22Rv1 (cell line): Measurements from ENCODE around the gene LOC128125822.

Source experiments
- H3K27ac ChIP-seq: fragments of 450-650 bp; 2 replicates; pipeline ENCODE4 v1.5.1; 2017
- ZFX ChIP-seq: fragments of 450-650 bp; IDR thresholded peaks from 2 replicates; pipeline ENCODE4 v1.6.1; 2017; ENCODE audit warnings: antibody characterized with exemption, borderline replicate concordance
- TF ChIP-seq, protein P1 (sequence below): fragments of 450-650 bp; IDR thresholded peaks from 2 replicates; pipeline ENCODE4 v1.5.1; 2017; ENCODE audit warnings: mild to moderate bottlenecking

LOC128125822 gene

DNA sequence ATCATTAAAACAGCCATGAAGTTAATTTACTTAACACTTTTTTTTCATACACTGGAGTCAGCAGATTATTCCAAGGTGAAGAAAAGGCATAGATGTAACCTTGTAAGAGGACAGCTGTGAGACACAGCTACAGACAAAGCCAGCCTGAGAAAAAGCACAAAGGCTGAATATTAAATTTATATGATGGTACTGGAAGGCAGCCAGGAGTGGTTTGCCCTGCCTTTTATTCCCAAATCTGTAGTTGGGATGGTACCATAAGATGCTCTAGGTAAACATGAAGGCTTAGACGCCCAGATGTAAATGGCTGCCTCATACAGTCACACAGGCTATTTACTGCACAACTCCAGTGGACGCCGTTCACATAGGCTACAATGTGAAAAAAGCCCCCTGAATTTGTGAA is 42.1 kb upstream of the LOC128125822 start:
- no peak overlapping the region for H3K27ac ChIP-seq
- no peak for TF ChIP-seq ZFX
- TF ChIP-seq, protein P1, sequence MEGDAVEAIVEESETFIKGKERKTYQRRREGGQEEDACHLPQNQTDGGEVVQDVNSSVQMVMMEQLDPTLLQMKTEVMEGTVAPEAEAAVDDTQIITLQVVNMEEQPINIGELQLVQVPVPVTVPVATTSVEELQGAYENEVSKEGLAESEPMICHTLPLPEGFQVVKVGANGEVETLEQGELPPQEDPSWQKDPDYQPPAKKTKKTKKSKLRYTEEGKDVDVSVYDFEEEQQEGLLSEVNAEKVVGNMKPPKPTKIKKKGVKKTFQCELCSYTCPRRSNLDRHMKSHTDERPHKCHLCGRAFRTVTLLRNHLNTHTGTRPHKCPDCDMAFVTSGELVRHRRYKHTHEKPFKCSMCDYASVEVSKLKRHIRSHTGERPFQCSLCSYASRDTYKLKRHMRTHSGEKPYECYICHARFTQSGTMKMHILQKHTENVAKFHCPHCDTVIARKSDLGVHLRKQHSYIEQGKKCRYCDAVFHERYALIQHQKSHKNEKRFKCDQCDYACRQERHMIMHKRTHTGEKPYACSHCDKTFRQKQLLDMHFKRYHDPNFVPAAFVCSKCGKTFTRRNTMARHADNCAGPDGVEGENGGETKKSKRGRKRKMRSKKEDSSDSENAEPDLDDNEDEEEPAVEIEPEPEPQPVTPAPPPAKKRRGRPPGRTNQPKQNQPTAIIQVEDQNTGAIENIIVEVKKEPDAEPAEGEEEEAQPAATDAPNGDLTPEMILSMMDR: no peak

DNA sequence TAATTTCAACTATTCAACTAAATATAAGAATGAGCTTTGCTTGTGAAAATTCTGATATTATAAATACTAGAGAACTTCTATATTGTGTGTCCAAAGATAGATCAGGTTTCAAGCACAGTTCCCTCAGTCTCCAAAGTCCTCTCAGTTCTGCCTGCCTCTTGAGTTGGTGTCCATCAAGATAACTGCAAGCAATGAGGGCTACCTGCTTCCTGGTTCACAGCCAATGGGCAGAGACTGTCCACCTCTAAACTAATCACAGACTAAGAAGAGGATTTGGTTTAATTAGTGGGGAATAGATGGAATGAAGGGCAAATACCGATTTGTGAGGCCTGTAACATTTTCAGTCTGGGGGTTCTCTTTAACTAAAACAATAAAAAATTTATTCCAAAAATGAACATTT is 41.3 kb upstream of the LOC128125822 start:
- TF ChIP-seq ZFX: no peak
- TF ChIP-seq, protein P1: no peak
- H3K27ac ChIP-seq: no peak overlapping the region

DNA sequence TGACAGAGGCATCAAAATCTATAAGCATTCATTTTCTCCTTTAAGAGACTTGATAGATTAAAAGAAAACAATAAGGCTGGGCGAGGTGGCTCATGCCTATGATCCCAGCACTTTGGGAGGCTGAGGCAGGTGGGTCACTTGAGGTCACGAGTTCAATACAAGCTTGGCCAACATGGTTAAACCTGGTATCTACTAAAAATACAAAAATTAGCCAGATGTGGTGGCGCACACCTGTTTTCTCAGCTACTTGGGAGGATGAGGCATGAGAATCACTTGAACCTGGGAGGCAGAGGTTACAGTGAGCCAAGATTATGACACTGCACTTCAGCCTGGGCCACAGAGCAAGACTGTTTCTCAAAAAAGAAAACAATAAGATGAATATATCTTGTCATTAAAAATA is 39.3 kb upstream of the LOC128125822 start:
- no peak for TF ChIP-seq ZFX
- TF ChIP-seq, protein P1: no peak
- H3K27ac ChIP-seq: no peak overlapping the region

DNA sequence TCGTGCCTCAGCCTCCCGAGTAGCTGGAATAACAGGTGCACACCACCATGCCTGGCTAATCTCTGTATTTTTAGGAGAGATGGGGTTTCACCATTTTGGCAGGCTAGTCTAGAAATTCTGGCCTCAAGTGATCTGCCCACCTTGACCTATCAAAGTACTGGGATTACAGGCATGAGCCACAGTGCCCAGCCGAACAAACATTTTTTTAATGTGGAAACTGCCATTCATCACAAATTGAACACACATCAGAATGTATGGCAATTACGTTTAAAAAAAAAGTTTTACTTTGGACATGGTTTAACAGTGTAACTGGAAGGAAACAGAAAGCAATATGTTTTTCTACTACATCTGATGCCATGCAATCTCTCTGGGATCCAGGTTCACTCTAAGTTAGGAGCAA is 38.3 kb upstream of the LOC128125822 start:
- no peak for TF ChIP-seq ZFX
- TF ChIP-seq, protein P1: no peak
- H3K27ac ChIP-seq: no peak overlapping the region

DNA sequence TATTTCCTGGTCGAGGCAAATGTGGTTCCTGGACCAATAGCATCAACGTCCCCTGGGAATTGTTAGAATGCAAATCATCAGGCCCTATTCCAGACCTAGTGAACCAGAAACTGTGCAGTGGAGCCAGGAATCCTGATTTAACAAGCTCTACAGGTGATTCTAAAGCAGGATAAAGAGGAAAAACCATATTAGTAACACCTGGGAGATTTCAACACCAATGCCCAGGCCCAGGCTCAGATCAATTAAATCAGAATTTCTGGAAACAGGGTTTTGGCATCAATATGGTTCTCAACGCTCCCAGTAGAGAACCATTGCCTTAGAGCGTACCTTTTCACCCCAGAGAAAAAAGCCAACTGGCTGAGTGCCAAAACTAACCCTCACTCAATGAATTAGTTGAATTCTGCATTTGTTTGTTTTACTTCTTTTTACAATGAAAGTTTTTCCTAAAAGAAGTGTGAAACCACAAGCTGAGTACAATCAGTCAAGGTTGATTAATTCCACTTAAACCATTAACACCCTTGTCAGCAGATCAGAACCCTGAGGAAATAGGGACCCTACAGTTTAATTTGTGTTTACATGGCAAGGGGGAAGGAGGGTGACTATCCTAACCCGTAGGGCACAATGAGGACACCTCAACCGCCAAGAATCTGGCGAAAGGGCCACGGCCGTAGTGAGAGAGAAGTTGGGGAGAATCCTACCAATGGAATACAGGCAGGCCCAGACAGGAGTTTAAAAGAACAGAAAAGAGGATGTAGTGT is 34.9 kb upstream of the LOC128125822 start:
- peak overlapping the region; percentile 42 for H3K27ac ChIP-seq
- TF ChIP-seq ZFX: no peak
- TF ChIP-seq, protein P1: no peak

DNA sequence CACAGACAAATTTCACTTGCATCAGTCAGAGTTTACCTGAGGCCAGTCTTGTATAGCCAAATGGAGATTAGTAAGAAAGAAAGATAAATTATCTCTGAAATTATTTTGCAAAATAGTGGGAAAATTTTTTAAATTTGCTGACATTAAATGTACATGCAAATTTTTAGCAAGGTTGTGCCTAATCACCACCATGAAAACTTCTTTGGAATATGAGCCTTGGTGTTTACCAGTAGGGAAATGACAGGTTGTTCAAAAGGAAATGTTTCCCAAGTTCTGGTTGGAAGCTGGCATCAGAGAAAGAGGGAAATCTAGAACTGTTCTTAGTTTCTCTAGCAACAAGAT is 34.4 kb upstream of the LOC128125822 start:
- H3K27ac ChIP-seq: peak overlapping the region; percentile 42
- no peak for TF ChIP-seq ZFX
- TF ChIP-seq, protein P1: no peak

DNA sequence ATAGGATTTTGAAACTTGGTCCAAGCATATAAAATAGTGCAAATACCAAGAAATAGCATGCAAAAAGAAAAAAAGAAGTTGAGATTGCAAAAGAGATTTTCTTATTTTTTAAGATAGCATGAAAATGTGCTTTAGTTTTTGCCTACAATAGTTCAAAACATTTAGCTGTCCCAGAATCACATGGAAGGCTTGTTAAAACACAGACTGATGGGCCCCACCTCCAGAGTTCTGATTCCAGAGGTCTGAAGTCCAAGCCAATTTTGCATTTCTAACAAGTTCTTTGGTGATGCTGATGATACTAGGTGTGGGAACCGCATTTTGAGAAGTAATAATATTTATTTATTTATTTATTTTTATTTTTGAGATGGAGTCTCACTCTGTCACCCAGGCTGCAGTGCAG is 33.7 kb upstream of the LOC128125822 start:
- no peak for TF ChIP-seq ZFX
- TF ChIP-seq, protein P1: no peak
- peak overlapping the region; percentile 42 for H3K27ac ChIP-seq
